H9 (cell line): ENCODE measurements around the gene ABCF2. TPM values are rescaled to one million over a fixed set of nuclear protein-coding genes. Genes with fewer than 3 reads are reported as not detected.
A peak's percentile ranks its signal among the peaks of the same experiment; 100 is the strongest.

Source experiments
- DNase-seq: peaks from one replicate; pipeline ENCODE4 v3.0.0-alpha.2; 2017
- H2AFZ ChIP-seq: one replicate; pipeline ENCODE4 v1.6.1; 2013; ENCODE audit warnings: mild to moderate bottlenecking, low read length, control low read depth, moderate library complexity
- H2AK5ac ChIP-seq: 2 replicates; pipeline ENCODE4 v1.6.1; 2013; ENCODE audit warnings: low read length, control low read depth, mixed read lengths; ENCODE audit not compliant: insufficient read length
- H2BK120ac ChIP-seq: one replicate; pipeline ENCODE4 v1.6.1; 2013; ENCODE audit warnings: low read depth, mild to moderate bottlenecking, low read length, control low read depth, inconsistent platforms; ENCODE audit not compliant: poor library complexity, severe bottlenecking
- H2BK12ac ChIP-seq: 2 replicates; pipeline ENCODE4 v1.6.1; 2013; ENCODE audit warnings: low read length, control low read depth, mixed read lengths, low read depth; ENCODE audit not compliant: insufficient read length
- H2BK15ac ChIP-seq: 2 replicates; pipeline ENCODE4 v1.6.1; 2013; ENCODE audit warnings: low read depth, low read length, control low read depth
- H2BK20ac ChIP-seq: one replicate; pipeline ENCODE4 v1.6.1; 2013; ENCODE audit warnings: low read depth, mild to moderate bottlenecking, low read length, control low read depth, inconsistent platforms; ENCODE audit not compliant: poor library complexity, severe bottlenecking
- H2BK5ac ChIP-seq: 2 replicates; pipeline ENCODE4 v1.6.1; 2013; ENCODE audit warnings: low read length, control low read depth, mixed read lengths; ENCODE audit not compliant: insufficient read length
- H3K14ac ChIP-seq: 2 replicates; pipeline ENCODE4 v1.6.1; 2013; ENCODE audit warnings: low read length, control low read depth; ENCODE audit not compliant: insufficient read depth
- H3K18ac ChIP-seq: 2 replicates; pipeline ENCODE4 v1.6.1; 2013; ENCODE audit warnings: low read depth, mild to moderate bottlenecking, mixed read lengths, low read length, control low read depth; ENCODE audit not compliant: insufficient read length
- H3K23ac ChIP-seq: 2 replicates; pipeline ENCODE4 v1.6.1; 2013; ENCODE audit warnings: low read length, control low read depth, mixed read lengths, low read depth; ENCODE audit not compliant: insufficient read length
- H3K23me2 ChIP-seq: 2 replicates; pipeline ENCODE4 v1.6.1; 2013; ENCODE audit warnings: low read depth, mild to moderate bottlenecking, mixed read lengths, low read length, control low read depth; ENCODE audit not compliant: insufficient read length, poor library complexity, severe bottlenecking
- H3K27ac ChIP-seq: 2 replicates; pipeline ENCODE4 v1.5.1; 2013; ENCODE audit warnings: low read length, control low read depth, mixed read lengths, low read depth; ENCODE audit not compliant: insufficient read length
- H3K27me3 ChIP-seq: 2 replicates; pipeline ENCODE4 v1.6.1; 2013; ENCODE audit warnings: low read length, control low read depth, inconsistent platforms; ENCODE audit not compliant: insufficient read depth
- H3K4ac ChIP-seq: 2 replicates; pipeline ENCODE4 v1.6.1; 2013; ENCODE audit warnings: low read depth, mild to moderate bottlenecking, control low read depth, inconsistent platforms, low read length, moderate library complexity
- H3K4me1 ChIP-seq: 2 replicates; pipeline ENCODE4 v1.6.1; 2013; ENCODE audit warnings: low read length, control low read depth, inconsistent platforms; ENCODE audit not compliant: insufficient read depth
- H3K4me2 ChIP-seq: 2 replicates; pipeline ENCODE4 v1.6.1; 2013; ENCODE audit warnings: low read length, control low read depth, mixed read lengths; ENCODE audit not compliant: insufficient read length, insufficient read depth
- H3K56ac ChIP-seq: 2 replicates; pipeline ENCODE4 v1.6.1; 2013; ENCODE audit warnings: low read depth, mild to moderate bottlenecking, mixed read lengths, low read length, control low read depth; ENCODE audit not compliant: insufficient read length
- H3K79me1 ChIP-seq: 2 replicates; pipeline ENCODE4 v1.6.1; 2013; ENCODE audit warnings: low read depth, mild to moderate bottlenecking, moderate library complexity, low read length, control low read depth, inconsistent platforms; ENCODE audit not compliant: insufficient read depth, poor library complexity, severe bottlenecking
- H3K79me2 ChIP-seq: 2 replicates; pipeline ENCODE4 v1.6.1; 2013; ENCODE audit warnings: low read length, control low read depth, inconsistent platforms; ENCODE audit not compliant: insufficient read depth
- H3K9ac ChIP-seq: 2 replicates; pipeline ENCODE4 v1.6.1; 2013; ENCODE audit warnings: low read length, control low read depth, mixed read lengths; ENCODE audit not compliant: insufficient read length; ENCODE audit errors: extremely low read depth
- H3K9me3 ChIP-seq: one replicate; pipeline ENCODE4 v1.6.1; 2013; ENCODE audit warnings: low read depth, low read length, inconsistent platforms; ENCODE audit not compliant: control insufficient read depth
- H3T11ph ChIP-seq: one replicate; pipeline ENCODE4 v1.6.1; 2013; ENCODE audit warnings: mild to moderate bottlenecking, low read length, control low read depth, inconsistent platforms
- H4K20me1 ChIP-seq: one replicate; pipeline ENCODE4 v1.6.1; 2013; ENCODE audit not compliant: control insufficient read depth, insufficient read length, insufficient read depth
- H4K5ac ChIP-seq: 2 replicates; pipeline ENCODE4 v1.6.1; 2013; ENCODE audit warnings: low read depth, mild to moderate bottlenecking, mixed read lengths, low read length, control low read depth; ENCODE audit not compliant: insufficient read length
- H4K8ac ChIP-seq: replicated peaks from 2 replicates; pipeline ENCODE4 v1.6.1; 2013; ENCODE audit warnings: low read length, control low read depth, mixed read lengths, low read depth; ENCODE audit not compliant: insufficient read length
- H4K91ac ChIP-seq: 2 replicates; pipeline ENCODE4 v1.6.1; 2013; ENCODE audit warnings: low read depth, mild to moderate bottlenecking, moderate library complexity, mixed read lengths, low read length, control low read depth; ENCODE audit not compliant: insufficient read length
- H3K27ac Mint-ChIP-seq, 3 experiments: 2 replicates in 2 of 3; 3 replicates in 1 of 3; pipeline ENCODE4 v1.8.0; 2020 to 2021; ENCODE audit warnings: mixed read lengths in 3 of 3, mild to moderate bottlenecking in 1 of 3, moderate library complexity in 1 of 3
- H3K27me3 Mint-ChIP-seq: 2 replicates; pipeline ENCODE4 v1.8.0; 2021; ENCODE audit warnings: low read depth, mild to moderate bottlenecking, moderate library complexity, mixed read lengths
- H3K36me3 Mint-ChIP-seq, 3 experiments: 2 replicates in 2 of 3; 3 replicates in 1 of 3; pipeline ENCODE4 v1.8.0; 2020 to 2021; ENCODE audit warnings: low read depth in 3 of 3, mixed read lengths in 3 of 3; ENCODE audit not compliant: insufficient read depth in 1 of 3
- H3K4me1 Mint-ChIP-seq, 2 experiments: 2 replicates each; pipeline ENCODE4 v1.8.0; 2020; ENCODE audit warnings: mixed read lengths in 2 of 2
- H3K4me3 Mint-ChIP-seq, 2 experiments: 2 replicates in 1 of 2; 3 replicates in 1 of 2; pipeline ENCODE4 v1.8.0; 2020 to 2021; ENCODE audit warnings: mild to moderate bottlenecking in 2 of 2, mixed read lengths in 2 of 2, moderate library complexity in 1 of 2
- H3K9me3 Mint-ChIP-seq, 2 experiments: 2 replicates in 1 of 2; 3 replicates in 1 of 2; pipeline ENCODE4 v1.8.0; 2020; ENCODE audit warnings: mild to moderate bottlenecking in 2 of 2, mixed read lengths in 2 of 2, moderate library complexity in 1 of 2
- WGBS: extraction: QIAGEN DNeasy Blood & Tissue Kit; methylation state at CpG from one replicate; pipeline ENCODE4 v1.1.7; 2013; ENCODE audit warnings: missing lambda C conversion rate, low lambda C conversion rate, mixed read lengths; ENCODE audit not compliant: insufficient read length; ENCODE audit errors: extremely low coverage; 5-methylcytosine and 5-hydroxymethylcytosine counted together
- total RNA-seq: library from RNA; stranded (reverse); gene quantifications from 2 replicates; pipeline ENCODE4 v1.2.1, GENCODE V29; 2021
- TF ChIP-seq, protein P1 (sequence below): fragments of 200-600 bp; sonication (generic); conservative IDR thresholded peaks from 3 replicates; pipeline ENCODE4 v1.8.0; 2021; ENCODE audit warnings: antibody characterized with exemption, mild to moderate bottlenecking

The ABCF2 gene
- total RNA-seq, 1 experiment from 2014 or later = 70.1 TPM

DNA sequence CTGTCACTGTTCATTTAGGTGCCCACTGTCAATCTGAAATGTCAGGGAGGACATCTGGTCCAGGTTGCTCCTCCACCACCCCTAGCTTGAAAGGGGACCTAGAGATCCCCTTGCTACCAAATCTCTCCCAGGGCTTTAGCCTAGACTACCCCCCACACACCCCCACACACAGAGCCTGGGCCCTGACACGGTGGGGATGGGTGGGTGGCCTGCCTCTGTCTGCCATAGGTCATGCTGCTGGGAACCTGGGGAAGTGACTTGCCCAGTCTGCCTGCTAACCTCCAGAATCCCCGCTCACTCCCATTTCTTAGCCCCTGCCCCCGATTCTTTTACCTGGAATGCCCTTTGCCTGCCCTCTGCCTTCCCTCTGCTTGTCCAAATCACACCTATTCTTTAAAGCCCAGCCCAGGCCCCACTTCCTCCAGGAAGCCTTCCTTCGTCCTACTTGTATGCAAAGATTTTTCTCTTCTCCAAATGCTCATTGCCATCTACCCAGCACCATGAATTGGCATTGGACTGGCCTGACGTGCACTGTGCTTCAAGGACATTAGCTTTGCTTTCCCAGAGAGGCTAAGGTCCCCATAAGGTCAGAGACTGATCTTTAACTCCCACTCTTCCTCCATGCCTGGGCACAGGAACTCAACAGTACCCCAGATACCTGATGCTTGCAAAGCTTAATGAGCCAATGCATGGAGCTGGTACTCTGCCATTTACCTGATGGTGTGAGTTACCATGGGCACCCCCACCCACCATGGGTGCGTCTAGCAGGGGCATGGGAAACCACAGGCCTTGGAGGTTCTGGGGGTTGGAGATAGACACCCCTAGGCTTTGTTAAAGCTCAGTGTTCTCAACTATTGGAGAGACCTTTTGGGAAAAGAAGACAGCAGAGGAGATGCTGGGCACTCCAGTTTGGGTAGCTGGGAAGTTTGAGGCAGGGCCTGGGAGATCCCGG is 23.5 kb upstream of the ABCF2 start:
- WGBS = no CpG with 5 or more reads among the region's 7 CpGs
- Histone ChIP-seq H3K23me2 (peaks cover 22% of the 10 kb centered on the region), H3K56ac (no peak overlapping the region), H3K4me1 (peaks cover 7% of the 10 kb centered on the region; the same call in 1 of the 2 replicates), H3K27ac (no peak overlapping the region), H3K9me3 (no peaks in the 10 kb centered on the region), H2AFZ (no peak overlapping the region), H2AK5ac (no peak overlapping the region), H3K23ac (no peak overlapping the region), H2BK12ac (no peak overlapping the region), H4K20me1 (no peaks in the 10 kb centered on the region), H3K18ac (no peak overlapping the region), H4K8ac (no peak overlapping the region), H3K14ac (no peak overlapping the region; the same call in 1 of the 2 replicates), H4K5ac (no peak overlapping the region), H3K4ac (no peak overlapping the region), H4K91ac (no peak overlapping the region), H3T11ph (no peak overlapping the region), H2BK120ac (no peak overlapping the region), H2BK15ac (no peak overlapping the region), H3K27me3 (peaks cover 19% of the 10 kb centered on the region; the same call in 1 of the 2 replicates), H2BK5ac (no peak overlapping the region), H3K9ac (no peak overlapping the region), H3K4me2 (peak overlapping the region; percentile 71), H3K79me1 (no peaks in the 10 kb centered on the region), H2BK20ac (no peak overlapping the region), H3K79me2 (no peaks in the 10 kb centered on the region)
- Mint-ChIP-seq H3K4me1 (peaks cover 47 to 63% of the 10 kb centered on the region in 2 experiments), H3K36me3 (no peaks in the 10 kb centered on the region; a peak in 1 of 7 replicates), H3K4me3 (peak overlapping the region; percentile 58 to 75), H3K9me3 (no peaks in the 10 kb centered on the region; a peak in 1 of 5 replicates), H3K27ac (no peak overlapping the region), H3K27me3 (peaks cover 84% of the 10 kb centered on the region)
- DNase-seq = no peak
- TF ChIP-seq, protein P1, sequence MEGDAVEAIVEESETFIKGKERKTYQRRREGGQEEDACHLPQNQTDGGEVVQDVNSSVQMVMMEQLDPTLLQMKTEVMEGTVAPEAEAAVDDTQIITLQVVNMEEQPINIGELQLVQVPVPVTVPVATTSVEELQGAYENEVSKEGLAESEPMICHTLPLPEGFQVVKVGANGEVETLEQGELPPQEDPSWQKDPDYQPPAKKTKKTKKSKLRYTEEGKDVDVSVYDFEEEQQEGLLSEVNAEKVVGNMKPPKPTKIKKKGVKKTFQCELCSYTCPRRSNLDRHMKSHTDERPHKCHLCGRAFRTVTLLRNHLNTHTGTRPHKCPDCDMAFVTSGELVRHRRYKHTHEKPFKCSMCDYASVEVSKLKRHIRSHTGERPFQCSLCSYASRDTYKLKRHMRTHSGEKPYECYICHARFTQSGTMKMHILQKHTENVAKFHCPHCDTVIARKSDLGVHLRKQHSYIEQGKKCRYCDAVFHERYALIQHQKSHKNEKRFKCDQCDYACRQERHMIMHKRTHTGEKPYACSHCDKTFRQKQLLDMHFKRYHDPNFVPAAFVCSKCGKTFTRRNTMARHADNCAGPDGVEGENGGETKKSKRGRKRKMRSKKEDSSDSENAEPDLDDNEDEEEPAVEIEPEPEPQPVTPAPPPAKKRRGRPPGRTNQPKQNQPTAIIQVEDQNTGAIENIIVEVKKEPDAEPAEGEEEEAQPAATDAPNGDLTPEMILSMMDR = no peak
